SIG-M5 treated with dmso at 0.1 percent for 504 hours (cell line): ENCODE measurements around the gene SLC4A2.
"Not testable (repeated sequence)": the region's sequence is repeated elsewhere in the genome, so short reads cannot be mapped to it uniquely, and the experiment has no call there.

Source experiments
- DNase-seq: peaks from one replicate; lab custom pipeline; 2025; ENCODE audit not compliant: unreplicated experiment; lab: John Stamatoyannopoulos, UW

Gene SLC4A2

GRCh38 chr7:151059367-151060112, at the start of gene SLC4A2:
Gene SLC4A2 (plus strand): TSS chr7:151059589. CDS start chr7:151061988, 2,399 bp downstream.
- DNase-seq = peak; percentile 62

- DNase-seq = no peak
These were observed 49.4 kb upstream of the SLC4A2 start for GRCh38 chr7:151010037-151010306.

GRCh38 chr7:151010307-151011096, 48.9 kb upstream of the SLC4A2 start:
- DNase-seq = no peak

GRCh38 chr7:151011097-151011409, 48.3 kb upstream of the SLC4A2 start:
- no peak for DNase-seq

GRCh38 chr7:151011616-151012015, 47.8 kb upstream of the SLC4A2 start:
- DNase-seq = not testable (repeated sequence)

- no peak for DNase-seq
These were observed 47.2 kb upstream of the SLC4A2 start for GRCh38 chr7:151012031-151012692.

- peak; percentile 39 for DNase-seq
These were observed 46.5 kb upstream of the SLC4A2 start for GRCh38 chr7:151012911-151013347.

- no peak for DNase-seq
These were observed 46.0 kb upstream of the SLC4A2 start for GRCh38 chr7:151013356-151013732.

- peak; percentile 65 for DNase-seq
These were observed 45.5 kb upstream of the SLC4A2 start for GRCh38 chr7:151013733-151014497.

GRCh38 chr7:151014950-151015349, 44.4 kb upstream of the SLC4A2 start:
- no peak for DNase-seq

- DNase-seq = no peak
These were observed 43.4 kb upstream of the SLC4A2 start for GRCh38 chr7:151015967-151016366.

- no peak for DNase-seq
These were observed 42.9 kb upstream of the SLC4A2 start for GRCh38 chr7:151016505-151016904.

- DNase-seq = no peak
These were observed 42.4 kb upstream of the SLC4A2 start for GRCh38 chr7:151016942-151017341.

GRCh38 chr7:151017370-151017952, 41.9 kb upstream of the SLC4A2 start:
- DNase-seq = no peak

GRCh38 chr7:151017953-151018420, 41.4 kb upstream of the SLC4A2 start:
- peak; percentile 36 for DNase-seq

GRCh38 chr7:151018421-151019129, 40.8 kb upstream of the SLC4A2 start:
- DNase-seq = no peak

GRCh38 chr7:151019130-151019447, 40.3 kb upstream of the SLC4A2 start:
- DNase-seq = no peak

- no peak for DNase-seq
These were observed 39.2 kb upstream of the SLC4A2 start for GRCh38 chr7:151020231-151020630.

GRCh38 chr7:151023232-151023631, 36.2 kb upstream of the SLC4A2 start:
- no peak for DNase-seq

- peak; percentile 28 for DNase-seq
These were observed 34.8 kb upstream of the SLC4A2 start, which contains the start of gene ATG9B for GRCh38 chr7:151024435-151025056. Gene ATG9B (minus strand): TSS chr7:151024494. CDS start chr7:151024423, 71 bp downstream.
